B cell (primary cell): ENCODE results near the gene GCHFR. TPM values are rescaled to one million over a fixed set of nuclear protein-coding genes. Genes with fewer than 3 reads are reported as not detected.

Experiments
- ATAC-seq: fragments of 200-7000 bp; cut with Tn5 transposase; one replicate; pipeline ENCODE4 v1.10.0; 2021; ENCODE audit warnings: low read depth, mild to moderate bottlenecking, moderate number of reproducible peaks, moderate library complexity
- CTCF ChIA-PET: fragments of 350-600 bp; sonication (Branson Sonifier 250); formaldehyde crosslinking; loops from one replicate; lab custom pipeline; 2021; ENCODE audit warnings: antibody characterized with exemption, inconsistent platforms; lab: Charles Lee
- POLR2A ChIA-PET: fragments of 350-600 bp; sonication (Branson Sonifier 250); formaldehyde crosslinking; loops from one replicate; lab custom pipeline; 2021; ENCODE audit warnings: antibody characterized with exemption; lab: Charles Lee
- DNase-seq: peaks from one replicate; pipeline ENCODE4 v3.0.0; 2013
- H2AFZ ChIP-seq: 2 replicates; pipeline ENCODE4 v1.6.1; 2012; ENCODE audit warnings: mild to moderate bottlenecking, low read depth, low read length; ENCODE audit not compliant: insufficient read depth, poor library complexity, severe bottlenecking
- H3K27ac ChIP-seq, 2 donors: 1 replicate in 1 of 2; 2 replicates in 1 of 2; pipeline ENCODE4 v1.5.1; 2012 to 2013; ENCODE audit warnings: low read length in 2 of 2, mild to moderate bottlenecking in 2 of 2, moderate library complexity in 1 of 2
- H3K27me3 ChIP-seq, 4 experiments: fragments of 200-600 bp in 1 of 4; sonication (generic) in 1 of 4; replicated peaks in 1 of 4; 1 replicate in 2 of 4; 2 replicates in 2 of 4; pipeline versions ENCODE4 v1.6.1 to v1.7.0; 2013 to 2016; ENCODE audit warnings: low read length in 3 of 4, mild to moderate bottlenecking in 2 of 4, mixed read lengths in 1 of 4, moderate library complexity in 1 of 4; ENCODE audit not compliant: insufficient read depth in 4 of 4, control insufficient read depth in 3 of 4; ENCODE audit errors: control extremely low read depth in 1 of 4
- H3K36me3 ChIP-seq, 2 experiments: replicated peaks in 1 of 2; 1 replicate in 1 of 2; 2 replicates in 1 of 2; pipeline versions ENCODE4 v1.6.1 to v1.7.1; 2013; ENCODE audit warnings: low read length in 1 of 2; ENCODE audit not compliant: insufficient read depth in 2 of 2, control insufficient read depth in 1 of 2; ENCODE audit errors: control extremely low read depth in 1 of 2, extremely low read depth in 1 of 2
- H3K4me1 ChIP-seq, 2 donors: fragments of 200-600 bp in 1 of 2; sonication (generic) in 1 of 2; 1 replicate in 1 of 2; 2 replicates in 1 of 2; pipeline versions ENCODE4 v1.5.1 to v1.6.1; 2013 to 2017; ENCODE audit warnings: low read length in 2 of 2; ENCODE audit not compliant: control insufficient read depth in 2 of 2, insufficient read depth in 2 of 2
- H3K4me2 ChIP-seq: replicated peaks from 2 replicates; pipeline ENCODE3; 2012; ENCODE audit warnings: mild to moderate bottlenecking, low read depth, low read length; ENCODE audit not compliant: poor library complexity, severe bottlenecking
- H3K4me3 ChIP-seq, 5 experiments: fragments of 200-600 bp in 1 of 5; sonication (generic) in 1 of 5; 1 replicate in 3 of 5; 2 replicates in 2 of 5; pipeline versions ENCODE4 v1.5.1 to v1.7.0; 2011 to 2016; ENCODE audit warnings: low read length in 4 of 5, mild to moderate bottlenecking in 4 of 5, low read depth in 2 of 5, control low read depth in 1 of 5, moderate library complexity in 1 of 5; ENCODE audit not compliant: insufficient read depth in 1 of 5; ENCODE audit errors: control extremely low read depth in 1 of 5, extremely low read depth in 1 of 5
- H3K79me2 ChIP-seq: fragments of 200-600 bp; sonication (generic); one replicate; pipeline ENCODE4 v1.6.0; 2016; ENCODE audit warnings: low read length; ENCODE audit not compliant: control insufficient read depth, insufficient read depth
- H3K9ac ChIP-seq: fragments of 200-600 bp; sonication (generic); 2 replicates; pipeline ENCODE4 v1.6.1; 2017; ENCODE audit warnings: mild to moderate bottlenecking, low read length, moderate library complexity
- H3K9me3 ChIP-seq, 3 donors: one replicate each; pipeline versions ENCODE4 v1.6.1 to v1.7.1; 2013; ENCODE audit warnings: low read length in 2 of 3; ENCODE audit not compliant: control insufficient read depth in 2 of 3, insufficient read depth in 1 of 3; ENCODE audit errors: control extremely low read depth in 1 of 3
- H4K20me1 ChIP-seq: 2 replicates; pipeline ENCODE4 v1.6.0; 2012; ENCODE audit warnings: mild to moderate bottlenecking, low read length; ENCODE audit not compliant: insufficient read depth, control insufficient read depth, poor library complexity, severe bottlenecking
- H3K27ac Mint-ChIP-seq: one replicate; pipeline ENCODE4 v1.8.0; 2021; ENCODE audit warnings: mixed read lengths
- H3K27me3 Mint-ChIP-seq: one replicate; pipeline ENCODE4 v1.8.0; 2021; ENCODE audit warnings: mixed read lengths
- H3K4me1 Mint-ChIP-seq: one replicate; pipeline ENCODE4 v1.8.0; 2021; ENCODE audit warnings: mixed read lengths
- H3K4me3 Mint-ChIP-seq: one replicate; pipeline ENCODE4 v1.8.0; 2021; ENCODE audit warnings: mixed read lengths
- H3K9me3 Mint-ChIP-seq: one replicate; pipeline ENCODE4 v1.8.0; 2022; ENCODE audit warnings: mixed read lengths; ENCODE audit not compliant: insufficient read depth
- EZH2 ChIP-seq: IDR thresholded peaks from 2 replicates; pipeline ENCODE4 v1.6.1; 2012; ENCODE audit warnings: borderline replicate concordance, low read depth, mild to moderate bottlenecking, moderate library complexity, low read length; ENCODE audit not compliant: insufficient read depth, poor library complexity, severe bottlenecking
- WGBS: methylation state at CpG from one replicate; pipeline ENCODE4 v1.1.5; 2013; ENCODE audit warnings: missing lambda C conversion rate; ENCODE audit not compliant: insufficient coverage; 5-methylcytosine and 5-hydroxymethylcytosine counted together
- intact Hi-C: fragments of 100-400 bp; cut with micrococcal nuclease; formaldehyde crosslinking; loops from one replicate; pipeline ENCODE4 v1.10.0; 2022
- polyA plus RNA-seq: library from polyadenylated mRNA; depleted of rRNA; stranded (reverse); fragments of >200 nt; gene quantifications from 2 replicates; pipeline ENCODE4 v1.2.3, GENCODE V29; 2012
- total RNA-seq, 2 donors: library from RNA; stranded (reverse); fragments of 120-200 nt in 1 of 2; gene quantifications; 1 replicate in 1 of 2; 2 replicates in 1 of 2; pipeline versions ENCODE4 v1.2.3 to v1.2.4, GENCODE V29; 2013 to 2022
- TF ChIP-seq, protein P1 (sequence below): fragments of 200-600 bp; IDR thresholded peaks from one replicate; pipeline ENCODE4 v1.8.0; 2022; ENCODE audit warnings: antibody characterized with exemption, mild to moderate bottlenecking

Gene GCHFR
- total and polyA plus RNA-seq, 2 donors (not counting 1 experiment from before 2014, with no cell fraction given) = 14.3 to 23.7 TPM

- Mint-ChIP-seq H3K27ac (peak within 1 kb of the TSS; percentile 93), H3K4me1 (peaks cover 23% of the 10 kb centered on the region), H3K9me3 (no peaks in the 10 kb centered on the region), H3K4me3 (peak within 1 kb of the TSS; percentile 93), H3K27me3 (no peaks in the 10 kb centered on the region)
- Histone ChIP-seq H3K79me2 (peaks cover 39% of the 10 kb centered on the region), H3K4me1 (peaks cover 8 to 19% of the 10 kb centered on the region in 2 donors), H3K4me3 (peak within 1 kb of the TSS; percentile 66 to 100 (median 94)), H2AFZ (peak within 1 kb of the TSS; percentile 100), H3K9ac (peak within 1 kb of the TSS; percentile 99), H4K20me1 (no peaks in the 10 kb centered on the region), H3K27me3 (no peaks in the 10 kb centered on the region), H3K4me2 (peak within 1 kb of the TSS; percentile 100), H3K9me3 (no peaks in the 10 kb centered on the region), H3K27ac (peak within 1 kb of the TSS; percentile 73 to 89), H3K36me3 (peaks cover 1 to 15% of the 10 kb centered on the region in 2 experiments)
- TF ChIP-seq EZH2 = no peak
- intact Hi-C loops = loop anchor here (1.0 to 2.0 kb wide), 12 partner anchors 9 to 578 kb away; partner anchors contain the start of genes C15orf62, DNAJC17, GCHFR and KNL1
- WGBS = under 1% methylated on average over 49 of the region's 66 CpGs
- ATAC-seq = peak; percentile 98
- CTCF ChIA-PET = interaction anchor here (14.3 kb wide), 1 partner anchor 24 kb away, joined by 177 read pairs; no protein-coding TSS in a partner anchor
- POLR2A ChIA-PET = interaction anchor here (0.7 to 1.5 kb wide), 3 partner anchors 14 to 103 kb away, joined by 3 to 4 read pairs (median 3); partner anchors contain the start of gene C15orf62
- peak; percentile 96 for DNase-seq
Measured at GRCh38 chr15:40754883-40755811, 8.7 kb upstream of the GCHFR start, which contains the start of gene RMDN3. Gene RMDN3 (minus strand): TSS chr15:40755254. CDS start chr15:40754783, 471 bp downstream.

DNA sequence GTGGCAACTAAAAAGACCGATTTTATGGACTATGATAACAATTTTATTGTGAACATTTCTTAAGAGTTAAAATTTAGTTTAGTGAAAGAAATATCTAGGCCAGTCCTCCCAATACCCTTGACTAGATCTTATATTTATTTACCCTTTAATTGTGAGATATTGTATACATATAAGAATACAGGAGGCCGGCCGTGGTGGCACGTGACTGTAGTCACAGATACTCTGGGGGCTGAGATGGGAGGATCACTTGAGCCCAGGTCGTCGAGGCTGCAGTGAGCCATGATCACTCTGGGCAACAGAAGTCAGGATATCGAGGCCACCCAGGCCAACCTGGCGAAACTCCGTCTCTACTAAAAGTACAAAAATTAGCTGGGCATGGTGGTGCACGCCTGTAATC, 8.1 kb upstream of the GCHFR start:
- Mint-ChIP-seq H3K27ac (no peak overlapping the region), H3K4me3 (peak overlapping the region; percentile 93), H3K27me3 (no peaks in the 10 kb centered on the region), H3K4me1 (peaks cover 23% of the 10 kb centered on the region), H3K9me3 (no peaks in the 10 kb centered on the region)
- CTCF ChIA-PET = interaction anchor here (1.4 to 3.5 kb wide), 2 partner anchors 14 to 16 kb away, joined by 4 to 12 read pairs; partner anchors contain the start of gene C15orf62
- Histone ChIP-seq H3K4me3 (peak overlapping the region; percentile 66 to 100 (median 94)), H3K9me3 (no peaks in the 10 kb centered on the region), H4K20me1 (no peaks in the 10 kb centered on the region), H3K4me1 (peaks cover 8 to 19% of the 10 kb centered on the region in 2 donors), H3K4me2 (peak overlapping the region; percentile 100), H3K27ac (peak overlapping the region in 1 of 2 donors; percentile 89), H3K79me2 (peaks cover 36% of the 10 kb centered on the region), H3K9ac (peak overlapping the region; percentile 99), H3K27me3 (no peaks in the 10 kb centered on the region), H3K36me3 (peaks cover 0 to 9% of the 10 kb centered on the region in 2 experiments), H2AFZ (peak overlapping the region; percentile 100)
- 82% methylated on average over 5 of the region's 10 CpGs for WGBS
- TF ChIP-seq, protein P1, sequence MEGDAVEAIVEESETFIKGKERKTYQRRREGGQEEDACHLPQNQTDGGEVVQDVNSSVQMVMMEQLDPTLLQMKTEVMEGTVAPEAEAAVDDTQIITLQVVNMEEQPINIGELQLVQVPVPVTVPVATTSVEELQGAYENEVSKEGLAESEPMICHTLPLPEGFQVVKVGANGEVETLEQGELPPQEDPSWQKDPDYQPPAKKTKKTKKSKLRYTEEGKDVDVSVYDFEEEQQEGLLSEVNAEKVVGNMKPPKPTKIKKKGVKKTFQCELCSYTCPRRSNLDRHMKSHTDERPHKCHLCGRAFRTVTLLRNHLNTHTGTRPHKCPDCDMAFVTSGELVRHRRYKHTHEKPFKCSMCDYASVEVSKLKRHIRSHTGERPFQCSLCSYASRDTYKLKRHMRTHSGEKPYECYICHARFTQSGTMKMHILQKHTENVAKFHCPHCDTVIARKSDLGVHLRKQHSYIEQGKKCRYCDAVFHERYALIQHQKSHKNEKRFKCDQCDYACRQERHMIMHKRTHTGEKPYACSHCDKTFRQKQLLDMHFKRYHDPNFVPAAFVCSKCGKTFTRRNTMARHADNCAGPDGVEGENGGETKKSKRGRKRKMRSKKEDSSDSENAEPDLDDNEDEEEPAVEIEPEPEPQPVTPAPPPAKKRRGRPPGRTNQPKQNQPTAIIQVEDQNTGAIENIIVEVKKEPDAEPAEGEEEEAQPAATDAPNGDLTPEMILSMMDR = no peak
- intact Hi-C loops = loop anchor here (1.0 to 2.0 kb wide), 12 partner anchors 8 to 577 kb away; partner anchors contain the start of genes C15orf62, DNAJC17, GCHFR and KNL1
- DNase-seq (peak; percentile 20), ATAC-seq (no peak)
- POLR2A ChIA-PET = interaction anchor here (0.7 kb wide), 1 partner anchor 58 kb away, joined by 3 read pairs; no protein-coding TSS in a partner anchor
